Muscle layer of duodenum (tissue), 2 donors: ENCODE measurements around the gene NDUFAF8.

Experiments
- H3K27ac ChIP-seq: one replicate; pipeline ENCODE4 v1.7.0; 2013; ENCODE audit warnings: mild to moderate bottlenecking, low read length
- H3K27me3 ChIP-seq: one replicate; pipeline ENCODE4 v1.7.0; 2013; ENCODE audit warnings: low read depth, mild to moderate bottlenecking, control low read depth, low read length
- H3K36me3 ChIP-seq, 2 donors: one replicate each; pipeline ENCODE4 v1.7.0; 2013; ENCODE audit warnings: low read length in 2 of 2, control low read depth in 1 of 2, mild to moderate bottlenecking in 1 of 2; ENCODE audit not compliant: insufficient read depth in 2 of 2, control insufficient read depth in 1 of 2
- H3K4me1 ChIP-seq, 2 donors: one replicate each; pipeline ENCODE4 v1.7.0; 2013; ENCODE audit warnings: low read length in 2 of 2, mild to moderate bottlenecking in 2 of 2, control low read depth in 1 of 2, moderate library complexity in 1 of 2; ENCODE audit not compliant: insufficient read depth in 2 of 2, control insufficient read depth in 1 of 2
- H3K4me3 ChIP-seq, 2 donors: one replicate each; pipeline ENCODE4 v1.7.0; 2013; ENCODE audit warnings: low read length in 2 of 2, low read depth in 1 of 2, mild to moderate bottlenecking in 1 of 2
- H3K9me3 ChIP-seq, 2 donors: one replicate each; pipeline ENCODE4 v1.7.0; 2013; ENCODE audit warnings: low read length in 2 of 2, control low read depth in 1 of 2, mild to moderate bottlenecking in 1 of 2; ENCODE audit not compliant: control insufficient read depth in 1 of 2
- donor health status: healthy.

NDUFAF8 gene

DNA sequence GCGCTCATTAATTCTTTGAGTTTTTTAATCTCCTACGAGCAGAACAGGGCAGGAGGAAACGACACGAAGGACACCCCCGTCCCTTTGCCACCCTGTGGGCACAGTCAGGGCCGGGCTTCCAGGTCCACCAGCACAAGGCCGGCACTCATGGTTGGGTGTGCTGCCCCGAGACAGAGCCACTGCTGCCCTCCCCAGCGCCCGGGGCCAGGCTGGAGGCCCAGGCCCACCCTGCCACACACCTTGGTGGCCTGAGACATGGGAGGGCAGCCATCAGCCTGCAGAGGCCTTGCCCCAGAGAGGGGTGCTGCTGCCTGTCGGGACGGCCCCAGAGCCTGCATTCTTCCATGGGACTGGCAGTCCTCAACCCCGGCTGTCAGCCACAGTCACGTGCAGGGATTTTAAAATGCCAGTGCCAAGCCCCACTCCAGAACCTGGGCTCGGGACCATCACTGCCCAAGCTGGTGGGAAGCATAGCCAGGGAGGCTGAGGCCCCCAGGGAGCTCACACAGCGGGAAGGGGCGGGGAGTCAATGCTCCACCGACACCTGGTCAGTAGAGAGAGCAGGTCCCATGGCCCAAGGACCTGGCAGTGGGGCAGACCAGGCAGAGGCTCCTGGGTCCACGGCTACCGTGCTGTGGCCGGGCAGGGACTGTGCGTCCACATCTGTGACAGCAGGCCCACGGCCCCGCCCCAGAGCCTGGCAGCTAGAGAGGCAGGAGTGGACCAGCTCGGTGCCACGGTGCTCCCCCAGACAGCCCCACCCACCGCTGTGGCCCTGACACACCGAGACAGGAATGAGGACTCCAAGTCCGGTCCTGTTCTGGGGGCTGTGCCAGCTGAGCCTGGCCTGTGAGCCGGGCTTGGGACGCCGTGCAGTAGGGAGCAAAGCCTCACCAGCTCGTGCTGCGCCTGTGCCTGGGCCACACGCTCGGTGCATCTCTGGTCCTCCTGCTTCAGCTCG lies 43.9 kb upstream of the NDUFAF8 start:
- H3K4me1 ChIP-seq: peaks cover 0 to 3% of the 10 kb centered on the region in 2 donors

DNA sequence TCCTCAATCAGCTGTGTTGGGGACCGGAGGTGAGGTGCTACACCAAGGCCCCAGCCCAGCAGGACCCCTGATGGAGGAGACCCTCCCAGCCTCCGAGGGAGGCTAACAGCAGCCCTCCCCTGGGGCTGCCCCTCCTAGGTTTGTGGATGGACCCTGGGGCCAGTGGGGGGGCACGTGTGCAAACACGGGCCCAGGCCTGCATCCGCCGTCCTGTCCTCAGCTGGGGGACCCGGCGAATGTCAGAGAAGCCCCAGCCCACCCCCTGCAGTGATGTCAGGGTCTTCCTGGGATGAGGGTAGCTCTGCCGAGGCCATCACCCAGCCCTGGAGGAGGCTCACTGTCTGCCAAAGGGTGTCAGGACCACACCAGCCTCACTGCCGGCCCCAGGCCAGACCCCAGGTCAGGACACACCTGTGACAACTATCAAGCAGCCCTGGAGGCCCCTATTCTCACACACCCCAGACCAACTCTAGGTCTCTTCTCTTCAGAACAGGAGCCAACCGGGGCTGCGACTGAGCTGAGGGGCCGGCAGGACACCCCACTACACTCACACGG lies 43.1 kb upstream of the NDUFAF8 start:
- no peak overlapping the region for H3K27ac ChIP-seq
- peaks cover 0 to 22% of the 10 kb centered on the region in 2 donors for H3K36me3 ChIP-seq
- H3K4me3 ChIP-seq: no peak overlapping the region
- H3K27me3 ChIP-seq: no peaks in the 10 kb centered on the region
- no peaks in the 10 kb centered on the region for H3K9me3 ChIP-seq
- H3K4me1 ChIP-seq: peaks cover 0 to 3% of the 10 kb centered on the region in 2 donors

More for the DNA sequence above, 43.9 kb upstream of the NDUFAF8 start:
- Histone ChIP-seq H3K9me3 (no peaks in the 10 kb centered on the region), H3K27me3 (no peaks in the 10 kb centered on the region), H3K27ac (no peak overlapping the region), H3K36me3 (peaks cover 0 to 22% of the 10 kb centered on the region in 2 donors), H3K4me3 (no peak overlapping the region)

DNA sequence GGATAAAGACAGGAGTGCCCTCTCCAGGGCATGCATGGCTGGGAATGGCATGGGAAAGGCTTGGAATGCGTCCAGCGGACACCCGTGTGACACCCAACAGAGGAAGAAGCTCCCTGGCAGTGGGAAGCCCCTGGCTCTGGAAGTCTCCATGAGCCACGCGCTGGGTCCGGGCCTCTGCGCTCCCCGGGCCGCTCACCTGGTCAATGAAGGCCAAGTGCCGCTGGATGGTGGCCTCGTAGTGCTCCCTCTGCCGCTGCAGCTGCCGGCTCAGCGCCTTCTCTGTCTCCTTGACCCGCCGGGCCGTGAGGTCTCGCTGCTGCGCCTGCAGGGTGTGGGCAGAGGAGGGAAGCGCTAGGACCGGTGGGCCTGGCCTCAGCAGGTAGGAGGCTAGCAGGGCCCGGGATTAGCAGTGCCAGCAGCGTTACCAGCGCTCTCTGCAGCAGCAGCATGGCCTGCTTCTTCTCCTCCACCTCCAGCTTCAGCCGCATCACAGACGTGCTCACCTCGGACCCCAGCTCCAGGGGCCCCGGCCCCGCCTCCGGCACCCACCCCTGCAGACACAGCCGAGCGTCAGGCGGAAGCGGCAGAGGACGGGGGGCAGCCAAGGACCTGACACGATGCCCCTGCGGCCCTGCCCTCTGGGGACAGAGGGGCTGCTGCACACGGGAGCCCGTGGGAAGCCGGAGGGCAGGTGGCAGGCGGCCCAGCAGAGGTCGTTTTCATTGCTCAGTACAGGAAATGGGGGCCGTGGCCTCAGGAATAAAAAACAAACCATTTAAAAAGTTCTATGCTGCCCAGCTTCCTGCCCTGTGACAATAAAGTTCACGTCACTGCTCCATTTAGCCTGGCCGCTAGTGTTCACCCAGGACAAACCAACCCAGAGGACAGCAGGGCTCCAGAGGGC lies 42.4 kb upstream of the NDUFAF8 start:
- Histone ChIP-seq H3K27me3 (no peaks in the 10 kb centered on the region), H3K4me1 (peaks cover 0 to 3% of the 10 kb centered on the region in 2 donors), H3K4me3 (no peak overlapping the region), H3K27ac (no peak overlapping the region), H3K36me3 (peaks cover 0 to 20% of the 10 kb centered on the region in 2 donors), H3K9me3 (no peaks in the 10 kb centered on the region)

DNA sequence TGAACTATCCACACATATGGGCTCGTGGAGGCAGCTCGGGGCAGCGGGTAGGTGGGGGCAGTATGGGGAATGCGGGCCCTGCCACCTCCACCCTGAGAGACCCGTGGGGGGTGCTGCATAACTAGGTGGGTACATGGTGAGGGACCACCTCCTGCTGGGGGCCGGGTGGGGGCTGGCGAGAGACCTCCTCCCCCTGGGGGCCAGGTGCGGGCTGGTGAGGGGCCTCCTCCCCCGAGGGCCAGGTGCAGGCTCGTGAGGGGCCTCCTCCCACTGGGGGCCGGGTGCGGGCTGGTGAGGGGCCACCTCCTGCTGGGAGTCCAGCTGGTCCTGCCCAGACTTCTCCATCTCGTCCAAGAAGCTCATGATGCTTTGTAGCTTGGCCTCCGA lies 41.7 kb upstream of the NDUFAF8 start:
- no peak overlapping the region for H3K4me3 ChIP-seq
- no peaks in the 10 kb centered on the region for H3K9me3 ChIP-seq
- no peaks in the 10 kb centered on the region for H3K27me3 ChIP-seq
- H3K27ac ChIP-seq: no peak overlapping the region
- peaks cover 0 to 3% of the 10 kb centered on the region in 2 donors for H3K4me1 ChIP-seq
- H3K36me3 ChIP-seq: peaks cover 0 to 19% of the 10 kb centered on the region in 2 donors

DNA sequence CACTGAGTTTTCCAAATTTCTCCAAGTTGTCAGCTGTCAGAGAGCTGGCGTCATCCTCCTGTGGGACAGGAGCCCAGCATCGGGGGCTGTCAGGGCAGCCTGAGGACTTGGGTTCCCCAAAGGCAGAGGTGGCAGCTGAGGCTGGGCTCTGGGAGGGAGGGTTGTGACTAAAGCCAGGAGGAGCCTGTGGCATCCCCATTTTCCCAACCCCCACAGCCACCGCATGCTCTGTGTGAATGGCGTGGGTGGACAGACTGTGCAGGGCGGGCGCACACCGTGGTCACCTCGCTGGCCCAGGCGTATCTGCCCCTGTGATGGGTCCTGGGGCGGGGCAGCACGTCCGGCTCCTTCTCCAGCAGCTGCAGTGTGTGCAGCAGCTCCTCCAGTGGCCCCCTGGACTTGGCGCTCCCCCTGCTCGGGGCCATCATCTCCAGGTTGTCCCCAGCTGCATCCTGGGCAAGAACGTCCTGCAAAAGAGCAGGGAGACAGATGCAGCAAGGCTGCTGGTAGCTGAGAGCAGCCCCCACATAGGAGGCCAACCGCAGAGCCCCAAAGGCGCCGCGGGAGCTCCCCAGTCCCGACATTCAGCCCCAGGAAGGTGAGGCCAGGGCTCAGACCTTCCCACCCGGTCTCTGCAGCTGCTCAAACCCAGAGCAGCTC lies 41.2 kb upstream of the NDUFAF8 start:
- Histone ChIP-seq H3K27me3 (no peaks in the 10 kb centered on the region), H3K27ac (no peak overlapping the region), H3K9me3 (no peaks in the 10 kb centered on the region), H3K36me3 (peaks cover 0 to 21% of the 10 kb centered on the region in 2 donors), H3K4me3 (no peak overlapping the region), H3K4me1 (peaks cover 0 to 3% of the 10 kb centered on the region in 2 donors)

GRCh38 chr17:81198826-81199481 lies 40.2 kb upstream of the NDUFAF8 start:
- H3K4me3 ChIP-seq: no peak overlapping the region
- no peaks in the 10 kb centered on the region for H3K27me3 ChIP-seq
- peaks cover 0 to 25% of the 10 kb centered on the region in 2 donors for H3K36me3 ChIP-seq
- H3K27ac ChIP-seq: no peak overlapping the region
- no peaks in the 10 kb centered on the region for H3K4me1 ChIP-seq
- H3K9me3 ChIP-seq: no peaks in the 10 kb centered on the region

DNA sequence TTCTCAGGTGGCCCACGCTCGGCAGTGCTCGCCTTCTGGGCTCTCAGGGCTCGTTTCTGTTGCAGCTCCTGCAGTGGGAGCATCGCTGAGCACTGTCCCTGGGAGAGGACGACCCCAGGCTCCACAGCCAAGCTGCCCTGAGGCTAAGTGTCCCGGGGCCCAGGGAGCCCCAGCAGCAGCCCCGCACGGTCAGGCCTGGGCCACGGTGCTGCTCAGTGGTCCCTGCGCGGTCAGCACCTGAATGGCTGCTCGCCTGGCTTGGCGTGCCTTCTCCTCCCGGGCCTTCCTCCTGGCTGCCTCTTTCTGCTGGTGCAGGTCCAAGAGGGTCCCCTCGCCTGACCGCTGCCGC lies 39.7 kb upstream of the NDUFAF8 start:
- no peaks in the 10 kb centered on the region for H3K9me3 ChIP-seq
- H3K4me3 ChIP-seq: no peak overlapping the region
- H3K4me1 ChIP-seq: no peaks in the 10 kb centered on the region
- no peak overlapping the region for H3K27ac ChIP-seq
- no peaks in the 10 kb centered on the region for H3K27me3 ChIP-seq
- peaks cover 0 to 25% of the 10 kb centered on the region in 2 donors for H3K36me3 ChIP-seq

DNA sequence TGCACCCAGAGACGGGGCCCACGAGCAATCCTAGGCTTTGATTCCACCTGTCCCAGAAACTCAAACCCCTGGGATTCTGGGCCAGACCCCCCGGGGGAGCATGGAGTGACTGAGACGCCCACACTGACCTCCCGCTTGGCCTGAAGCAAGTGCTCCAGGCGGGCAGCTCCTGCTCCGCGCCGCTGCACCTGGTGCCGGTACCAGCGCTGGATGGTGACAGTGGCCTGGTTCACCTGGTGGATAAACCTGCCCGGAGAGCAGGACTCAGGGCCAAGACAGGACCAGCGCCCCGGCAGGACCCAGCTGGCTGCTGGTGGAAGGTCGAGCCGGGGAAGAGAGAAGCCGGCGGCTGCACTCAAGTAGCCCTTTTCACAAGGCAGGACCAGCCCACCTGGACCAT lies 38.9 kb upstream of the NDUFAF8 start:
- Histone ChIP-seq H3K27ac (no peak overlapping the region), H3K36me3 (peaks cover 0 to 25% of the 10 kb centered on the region in 2 donors), H3K4me3 (no peak overlapping the region), H3K4me1 (no peaks in the 10 kb centered on the region), H3K27me3 (no peaks in the 10 kb centered on the region), H3K9me3 (no peaks in the 10 kb centered on the region)

GRCh38 chr17:81200695-81201580 lies 38.2 kb upstream of the NDUFAF8 start:
- Histone ChIP-seq H3K4me1 (no peaks in the 10 kb centered on the region), H3K27me3 (no peaks in the 10 kb centered on the region), H3K27ac (no peak overlapping the region), H3K36me3 (peaks cover 0 to 25% of the 10 kb centered on the region in 2 donors), H3K4me3 (no peak overlapping the region), H3K9me3 (no peaks in the 10 kb centered on the region)

DNA sequence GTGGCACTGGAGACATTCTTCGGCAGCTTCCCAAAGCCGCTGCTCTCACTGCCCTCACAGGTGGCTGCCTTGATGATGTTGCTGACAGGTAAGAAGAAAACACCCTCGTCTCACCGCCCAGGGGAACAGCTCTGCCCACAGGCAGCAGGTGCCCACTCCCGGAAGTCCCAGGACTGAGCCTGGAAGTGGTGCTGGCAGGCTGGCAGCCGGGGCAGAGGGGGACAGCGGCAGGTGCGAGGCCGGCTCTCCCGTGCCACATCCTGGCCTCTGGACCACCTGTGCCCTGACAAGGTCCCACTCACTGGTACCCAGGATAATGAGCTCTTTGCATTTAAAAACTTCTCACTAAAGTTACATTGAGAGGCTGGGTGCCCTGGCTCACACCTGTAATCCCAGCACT lies 36.8 kb upstream of the NDUFAF8 start:
- Histone ChIP-seq H3K27ac (no peak overlapping the region), H3K9me3 (no peaks in the 10 kb centered on the region), H3K4me1 (no peaks in the 10 kb centered on the region), H3K27me3 (no peaks in the 10 kb centered on the region), H3K4me3 (no peak overlapping the region), H3K36me3 (peaks cover 0 to 27% of the 10 kb centered on the region in 2 donors)
